Measurements from ENCODE around the gene NEIL3.
"Not testable (repeated sequence)": the region's sequence is repeated elsewhere in the genome, so short reads cannot be mapped to it uniquely, and the experiment has no call there.

The NEIL3 gene

GRCh38 chr4:177304094-177304493, 5.6 kb upstream of the NEIL3 start:
- Histone ChIP-seq H3K9me3 (no peaks in the 10 kb centered on the region), H3K27ac (no peak overlapping the region), H3K27me3 (no peaks in the 10 kb centered on the region), H3K4me3 (no peak overlapping the region), H3K36me3 (no peaks in the 10 kb centered on the region), H3K4me1 (peaks cover 0 to 29% (median 4%) of the 10 kb centered on the region in 4 donors)
- intact Hi-C loops (cut with DNase I; ENCODE audit: low total_unique reads) = no loop called here
- DNase-seq = no peak
- TF ChIP-seq CTCF (IDR thresholded peaks at IDR 0.05) = no peak

GRCh38 chr4:177304864-177305263, 4.8 kb upstream of the NEIL3 start:
- intact Hi-C loops (cut with DNase I; ENCODE audit: low total_unique reads); H3K27ac ChIP-seq; H3K4me3 ChIP-seq; H3K36me3 ChIP-seq; H3K9me3 ChIP-seq; H3K27me3 ChIP-seq; DNase-seq: not testable (repeated sequence)
- H3K4me1 ChIP-seq = peaks cover 0 to 35% (median 4%) of the 10 kb centered on the region in 4 donors

GRCh38 chr4:177308125-177308524, 1.5 kb upstream of the NEIL3 start:
- intact Hi-C loops (cut with DNase I; ENCODE audit: low total_unique reads) = no loop called here
- Histone ChIP-seq H3K27ac (no peak overlapping the region), H3K9me3 (no peaks in the 10 kb centered on the region), H3K27me3 (no peaks in the 10 kb centered on the region), H3K36me3 (no peaks in the 10 kb centered on the region), H3K4me3 (no peak overlapping the region), H3K4me1 (peaks cover 0 to 21% (median 6%) of the 10 kb centered on the region in 4 donors)
- no peak for TF ChIP-seq CTCF (IDR thresholded peaks at IDR 0.05)
- DNase-seq = no peak

GRCh38 chr4:177308847-177309521, 690 bp upstream of the NEIL3 start:
- peak overlapping the region; percentile 53 to 55 for H3K4me3 ChIP-seq
- H3K36me3 ChIP-seq = no peaks in the 10 kb centered on the region
- no peak for TF ChIP-seq CTCF (IDR thresholded peaks at IDR 0.05)
- peaks cover 0 to 14% (median 6%) of the 10 kb centered on the region in 4 donors for H3K4me1 ChIP-seq
- no peak for DNase-seq
- no peaks in the 10 kb centered on the region for H3K27me3 ChIP-seq
- intact Hi-C loops (cut with DNase I; ENCODE audit: low total_unique reads) = no loop called here
- H3K9me3 ChIP-seq = no peaks in the 10 kb centered on the region
- H3K27ac ChIP-seq = peak overlapping the region in 1 of 2 donors; percentile 16

GRCh38 chr4:177311589-177311988, 1.9 kb downstream of the NEIL3 start:
- H3K4me3 ChIP-seq = no peak overlapping the region
- no peaks in the 10 kb centered on the region for H3K27me3 ChIP-seq
- no peak for TF ChIP-seq CTCF (IDR thresholded peaks at IDR 0.05)
- intact Hi-C loops (cut with DNase I; ENCODE audit: low total_unique reads) = no loop called here
- no peaks in the 10 kb centered on the region for H3K9me3 ChIP-seq
- H3K36me3 ChIP-seq = no peaks in the 10 kb centered on the region
- H3K4me1 ChIP-seq = peaks cover 0 to 14% (median 6%) of the 10 kb centered on the region in 4 donors
- no peak overlapping the region for H3K27ac ChIP-seq
- DNase-seq = no peak

- no peak for TF ChIP-seq CTCF (IDR thresholded peaks at IDR 0.05)
- H3K4me3 ChIP-seq = no peak overlapping the region
- H3K36me3 ChIP-seq = no peaks in the 10 kb centered on the region
- intact Hi-C loops (cut with DNase I; ENCODE audit: low total_unique reads) = no loop called here
- DNase-seq = no peak
- H3K27me3 ChIP-seq = no peaks in the 10 kb centered on the region
- no peak overlapping the region for H3K27ac ChIP-seq
- peaks cover 0 to 14% (median 4%) of the 10 kb centered on the region in 4 donors for H3K4me1 ChIP-seq
- H3K9me3 ChIP-seq = no peaks in the 10 kb centered on the region
Measured at GRCh38 chr4:177313263-177313662, 3.6 kb downstream of the NEIL3 start.

Measured in tibial artery (tissue), 4 donors.